Effector memory CD4-positive, alpha-beta T cell (primary cell): ENCODE data around the gene RP9.

Experiments
- DNase-seq, 3 donors: peaks; one replicate each; pipeline ENCODE4 v3.0.0-alpha.2; 2020
- H3K27ac ChIP-seq: 2 replicates; pipeline ENCODE4 v1.7.0; 2013; ENCODE audit warnings: mild to moderate bottlenecking, low read length, moderate library complexity; ENCODE audit not compliant: insufficient read depth, poor library complexity, severe bottlenecking
- H3K27me3 ChIP-seq: replicated peaks from 2 replicates; pipeline ENCODE4 v1.7.0; 2013; ENCODE audit warnings: mild to moderate bottlenecking, low read length; ENCODE audit not compliant: insufficient read depth, control insufficient read depth, poor library complexity, severe bottlenecking
- H3K36me3 ChIP-seq: 2 replicates; pipeline ENCODE4 v1.7.0; 2013; ENCODE audit warnings: mild to moderate bottlenecking, low read length, moderate library complexity; ENCODE audit not compliant: control insufficient read depth, insufficient read depth
- H3K4me1 ChIP-seq: 2 replicates; pipeline ENCODE4 v1.7.0; 2013; ENCODE audit warnings: low read length, mild to moderate bottlenecking; ENCODE audit not compliant: control insufficient read depth, insufficient read depth, poor library complexity, severe bottlenecking
- H3K4me3 ChIP-seq: 2 replicates; pipeline ENCODE4 v1.7.0; 2013; ENCODE audit warnings: low read length, low read depth, mild to moderate bottlenecking; ENCODE audit not compliant: insufficient read depth, poor library complexity, severe bottlenecking
- H3K9me3 ChIP-seq: 2 replicates; pipeline ENCODE4 v1.7.0; 2013; ENCODE audit warnings: mild to moderate bottlenecking, low read length, moderate library complexity; ENCODE audit not compliant: control insufficient read depth
- total RNA-seq, 3 donors: gene quantifications; one replicate each; lab custom pipeline; 2026; lab: John Stamatoyannopoulos, UW

RP9 gene
- 6.3 to 12.8 (median 9.9) reads per million in 3 donors for total RNA-seq

DNA sequence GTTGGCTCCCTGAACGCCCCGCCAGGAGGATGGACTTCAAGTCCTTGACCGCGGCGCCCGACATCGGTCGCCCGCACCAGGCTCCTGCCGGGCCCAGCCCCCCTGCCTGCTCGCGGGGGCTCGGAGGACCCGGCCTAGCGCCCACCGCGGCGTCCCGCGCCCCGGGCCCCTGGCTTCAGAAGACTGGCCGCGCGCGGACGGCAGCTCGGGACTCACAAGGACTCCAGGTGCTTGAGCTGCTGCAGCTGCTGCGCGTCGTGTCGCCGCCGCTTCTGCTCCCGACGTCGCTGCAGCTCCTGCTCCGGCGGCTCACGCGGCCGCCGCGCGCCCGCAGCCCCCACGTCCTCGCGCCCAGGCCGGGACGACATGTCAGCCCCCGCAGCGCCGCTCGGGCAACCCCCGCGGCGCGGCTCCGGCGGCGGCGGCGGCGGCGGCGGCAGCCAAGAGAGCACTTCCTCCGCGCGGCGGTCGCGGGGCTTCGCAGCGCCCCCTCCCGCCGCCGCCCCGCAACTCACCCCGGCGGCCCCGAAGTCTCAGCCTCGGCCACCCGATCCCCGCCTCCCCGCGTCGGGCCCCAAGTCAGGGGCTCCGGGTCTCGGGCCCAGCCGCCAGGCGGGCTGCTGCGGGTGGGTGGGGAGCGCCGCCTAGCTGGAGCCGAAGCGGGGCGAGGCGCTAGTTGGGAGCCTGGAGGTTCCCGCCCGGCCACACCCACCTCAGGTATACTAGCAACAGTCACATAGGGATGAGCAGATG lies at the start of gene RP9:
RP9 (minus strand) TSS at position 400 of the 753 bp plus-strand sequence; CDS start at position 368, 32 bp downstream.
- Histone ChIP-seq H3K4me1 (peaks cover 20% of the 10 kb centered on the region), H3K4me3 (peak within 1 kb of the TSS; percentile 76), H3K27ac (peak within 1 kb of the TSS; percentile 67), H3K27me3 (no peaks in the 10 kb centered on the region), H3K9me3 (no peaks in the 10 kb centered on the region), H3K36me3 (no peaks in the 10 kb centered on the region)
- DNase-seq = peak; percentile 58 to 69 (median 60)

GRCh38 chr7:33157781-33158180 lies 48.6 kb upstream of the RP9 start:
- no peaks in the 10 kb centered on the region for H3K27me3 ChIP-seq
- no peaks in the 10 kb centered on the region for H3K4me1 ChIP-seq
- H3K36me3 ChIP-seq = peaks cover 3% of the 10 kb centered on the region
- DNase-seq = no peak
- no peak overlapping the region for H3K27ac ChIP-seq
- H3K9me3 ChIP-seq = no peaks in the 10 kb centered on the region
- H3K4me3 ChIP-seq = no peak overlapping the region

DNA sequence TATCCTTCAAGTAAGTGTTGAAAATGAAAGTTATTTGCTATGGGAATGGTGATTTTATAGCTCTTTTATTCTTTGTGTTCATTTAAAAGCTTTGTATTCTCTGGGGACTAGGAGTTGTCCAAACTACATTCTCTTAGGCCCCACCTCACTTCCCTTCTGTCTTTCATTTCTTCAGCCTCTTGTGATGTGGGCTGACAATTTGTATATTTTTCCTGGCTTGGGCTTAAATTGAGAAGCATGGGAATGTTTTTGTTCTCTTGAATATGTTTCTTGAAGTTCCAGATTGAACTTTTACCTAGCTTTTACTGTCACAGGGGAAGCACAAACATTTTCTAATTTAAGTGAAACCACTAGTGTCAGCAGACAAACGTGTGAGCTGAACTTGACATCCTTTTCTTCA lies 48.1 kb upstream of the RP9 start:
- DNase-seq = no peak
- peaks cover 3% of the 10 kb centered on the region for H3K36me3 ChIP-seq
- H3K27me3 ChIP-seq = no peaks in the 10 kb centered on the region
- no peak overlapping the region for H3K4me3 ChIP-seq
- H3K9me3 ChIP-seq = no peaks in the 10 kb centered on the region
- H3K4me1 ChIP-seq = no peaks in the 10 kb centered on the region
- no peak overlapping the region for H3K27ac ChIP-seq

DNA sequence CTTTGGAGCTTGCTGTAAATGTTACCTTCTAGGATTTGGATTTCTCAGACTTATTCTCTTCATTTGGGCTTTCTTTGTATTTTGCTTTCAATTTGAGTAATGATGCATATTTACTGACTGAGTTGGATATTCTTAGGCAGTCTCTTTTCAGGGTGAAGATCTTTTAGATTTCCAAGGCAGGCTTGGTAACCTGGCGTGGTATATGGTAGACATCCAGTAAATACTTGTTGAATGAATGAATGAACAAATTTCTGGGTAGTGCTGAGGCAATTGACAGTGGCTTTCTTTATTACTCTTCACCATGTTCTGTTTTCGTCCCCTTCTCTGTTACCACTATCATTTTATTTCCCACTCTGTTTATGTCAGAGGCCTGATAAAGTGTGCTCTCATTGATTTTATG lies 47.2 kb upstream of the RP9 start:
- H3K27ac ChIP-seq = no peak overlapping the region
- no peak overlapping the region for H3K4me3 ChIP-seq

DNA sequence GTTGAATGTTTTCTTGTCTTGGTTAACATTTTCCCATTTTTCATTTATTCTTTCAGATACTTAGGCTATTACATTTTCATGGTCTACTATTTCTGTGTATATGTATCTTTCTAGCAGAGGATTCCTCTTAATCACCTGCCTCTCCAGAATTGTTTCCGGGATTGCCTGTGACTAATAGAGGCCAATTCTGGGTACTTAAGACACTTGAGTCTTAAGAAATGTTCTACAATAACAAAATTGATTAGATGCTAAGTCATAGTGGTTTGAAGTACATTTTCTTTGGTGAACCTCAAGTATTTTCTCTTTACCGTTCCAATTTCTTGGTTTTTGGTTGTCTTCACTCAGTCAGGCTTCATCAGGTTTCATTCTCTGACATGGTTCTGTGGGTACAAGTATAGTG lies 46.6 kb upstream of the RP9 start:
- no peaks in the 10 kb centered on the region for H3K4me1 ChIP-seq
- H3K27ac ChIP-seq = no peak overlapping the region
- H3K4me3 ChIP-seq = no peak overlapping the region
- peaks cover 3% of the 10 kb centered on the region for H3K36me3 ChIP-seq
- H3K9me3 ChIP-seq = no peaks in the 10 kb centered on the region
- no peak for DNase-seq
- no peaks in the 10 kb centered on the region for H3K27me3 ChIP-seq

More for the DNA sequence above, 47.2 kb upstream of the RP9 start:
- peaks cover 3% of the 10 kb centered on the region for H3K36me3 ChIP-seq
- H3K9me3 ChIP-seq = no peaks in the 10 kb centered on the region
- no peaks in the 10 kb centered on the region for H3K27me3 ChIP-seq
- H3K4me1 ChIP-seq = no peaks in the 10 kb centered on the region
- no peak for DNase-seq

- H3K4me1 ChIP-seq = no peaks in the 10 kb centered on the region
- no peaks in the 10 kb centered on the region for H3K9me3 ChIP-seq
- H3K4me3 ChIP-seq = no peak overlapping the region
- peaks cover 3% of the 10 kb centered on the region for H3K36me3 ChIP-seq
- DNase-seq = no peak
- no peak overlapping the region for H3K27ac ChIP-seq
- H3K27me3 ChIP-seq = no peaks in the 10 kb centered on the region
Measured at GRCh38 chr7:33152087-33152486, 42.9 kb upstream of the RP9 start.

- Histone ChIP-seq H3K27ac (no peak overlapping the region), H3K27me3 (no peaks in the 10 kb centered on the region), H3K9me3 (no peaks in the 10 kb centered on the region), H3K4me1 (no peaks in the 10 kb centered on the region), H3K36me3 (no peaks in the 10 kb centered on the region), H3K4me3 (no peak overlapping the region)
- no peak for DNase-seq
Measured at GRCh38 chr7:33145156-33145555, 36.0 kb upstream of the RP9 start.

DNA sequence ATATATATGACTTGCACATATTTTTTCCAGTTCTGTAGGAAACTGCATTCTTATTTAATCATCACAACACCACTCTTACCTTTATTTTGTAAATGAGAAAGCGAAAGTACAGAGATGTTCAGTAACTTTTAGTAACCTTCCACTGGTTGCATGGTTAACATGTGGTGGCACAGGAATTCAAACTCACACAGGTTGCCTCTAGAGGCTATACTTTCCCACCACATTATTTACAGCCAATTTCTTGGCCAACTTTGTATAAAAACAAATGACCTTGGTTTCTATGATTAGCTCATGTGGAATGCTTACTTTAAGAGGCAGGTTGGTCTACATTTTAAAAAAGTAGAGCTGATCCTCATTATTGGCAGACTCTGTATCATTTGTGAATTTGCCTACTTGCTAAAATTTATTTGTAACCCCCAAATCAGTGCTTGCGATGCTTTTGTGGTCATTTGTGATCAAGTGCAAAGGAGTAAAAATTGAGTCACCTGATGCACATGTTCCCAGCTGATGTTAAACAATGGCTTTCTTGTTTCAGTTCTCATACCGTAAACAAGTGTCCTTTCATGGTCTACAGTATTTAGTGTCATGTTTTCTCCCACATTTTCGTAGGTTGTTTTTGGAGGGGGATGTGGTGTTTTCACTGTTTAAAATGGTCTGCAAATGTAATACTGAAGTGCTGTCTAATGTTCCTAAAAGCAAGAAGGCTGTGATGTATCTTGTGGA lies 35.0 kb upstream of the RP9 start:
- no peak overlapping the region for H3K4me3 ChIP-seq
- no peaks in the 10 kb centered on the region for H3K36me3 ChIP-seq
- H3K9me3 ChIP-seq = no peaks in the 10 kb centered on the region
- no peak overlapping the region for H3K27ac ChIP-seq
- DNase-seq = no peak
- H3K27me3 ChIP-seq = no peaks in the 10 kb centered on the region
- H3K4me1 ChIP-seq = no peaks in the 10 kb centered on the region

- Histone ChIP-seq H3K4me3 (no peak overlapping the region), H3K9me3 (no peaks in the 10 kb centered on the region), H3K4me1 (no peaks in the 10 kb centered on the region), H3K27me3 (no peaks in the 10 kb centered on the region), H3K36me3 (no peaks in the 10 kb centered on the region), H3K27ac (no peak overlapping the region)
- no peak for DNase-seq
Measured at GRCh38 chr7:33142585-33142984, 33.4 kb upstream of the RP9 start.

DNA sequence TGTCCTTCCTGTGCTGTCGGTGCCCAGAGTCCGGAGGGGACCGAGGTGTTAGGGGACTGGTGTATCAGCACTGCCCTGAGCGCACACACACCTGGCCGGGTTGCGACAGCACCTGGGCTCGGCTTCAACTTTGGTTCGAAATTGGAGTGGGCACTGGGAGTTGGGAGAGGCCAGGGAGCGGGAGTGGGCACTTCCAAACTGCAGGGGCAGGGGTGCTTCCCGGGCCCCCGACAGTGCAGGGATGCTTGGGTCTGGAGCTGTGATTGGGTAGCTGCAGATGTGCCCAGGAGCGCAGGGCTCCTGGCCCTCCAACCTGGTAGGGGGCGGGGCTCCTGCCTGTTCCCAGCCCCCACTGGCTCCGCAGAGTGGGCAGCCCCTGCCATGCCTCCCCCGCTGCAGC lies 27.9 kb upstream of the RP9 start:
- H3K4me1 ChIP-seq = no peaks in the 10 kb centered on the region
- no peaks in the 10 kb centered on the region for H3K27me3 ChIP-seq
- no peak overlapping the region for H3K4me3 ChIP-seq
- H3K9me3 ChIP-seq = no peaks in the 10 kb centered on the region
- no peak for DNase-seq
- H3K27ac ChIP-seq = no peak overlapping the region
- no peaks in the 10 kb centered on the region for H3K36me3 ChIP-seq
